NCI-H526 (cell line): ENCODE measurements around the gene PLOD2.

Experiments
- DNase-seq, 2 experiments: peaks; one replicate each; lab custom pipeline; 2025; lab: John Stamatoyannopoulos, UW

PLOD2 gene

DNA sequence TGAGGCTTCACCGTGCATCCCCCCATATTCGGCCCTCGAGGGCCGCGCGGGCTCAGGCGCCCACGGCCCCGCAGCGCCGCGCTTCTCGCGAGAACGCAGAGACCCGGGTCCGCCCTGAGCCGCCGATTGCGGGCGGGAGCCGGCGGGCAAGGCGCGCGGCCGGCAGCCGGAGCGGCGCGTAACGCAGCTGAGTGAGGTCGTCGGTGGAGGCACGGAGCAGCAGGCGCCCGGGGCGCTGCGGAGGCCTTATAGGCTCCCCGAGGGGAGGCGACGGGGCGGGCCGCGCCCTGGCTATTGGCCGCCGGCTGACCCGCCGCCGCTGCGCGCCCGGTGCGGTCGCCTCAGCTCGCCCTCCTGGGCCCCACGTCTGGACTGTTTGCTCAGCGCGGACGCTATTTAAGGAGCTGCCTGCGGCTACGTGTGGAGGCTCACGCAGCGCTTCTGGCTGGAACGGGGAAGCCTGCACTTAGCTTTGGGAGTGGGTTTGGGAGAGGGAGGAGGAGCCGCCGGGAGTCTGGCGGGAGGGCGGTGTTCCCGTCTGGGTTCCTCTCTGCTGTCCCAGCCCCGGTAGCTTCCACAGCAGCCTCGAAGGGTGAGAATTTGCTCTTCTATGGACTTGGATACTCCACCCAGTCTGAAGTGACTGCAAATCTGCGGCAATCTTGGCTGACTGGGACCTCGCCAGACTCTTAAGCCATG lies at the start of gene PLOD2:
Gene PLOD2 (minus strand): TSS at position 221 of the 699 bp plus-strand sequence. CDS start 195 bp downstream, at position 26.
- peak; percentile 73 to 90 for DNase-seq

DNA sequence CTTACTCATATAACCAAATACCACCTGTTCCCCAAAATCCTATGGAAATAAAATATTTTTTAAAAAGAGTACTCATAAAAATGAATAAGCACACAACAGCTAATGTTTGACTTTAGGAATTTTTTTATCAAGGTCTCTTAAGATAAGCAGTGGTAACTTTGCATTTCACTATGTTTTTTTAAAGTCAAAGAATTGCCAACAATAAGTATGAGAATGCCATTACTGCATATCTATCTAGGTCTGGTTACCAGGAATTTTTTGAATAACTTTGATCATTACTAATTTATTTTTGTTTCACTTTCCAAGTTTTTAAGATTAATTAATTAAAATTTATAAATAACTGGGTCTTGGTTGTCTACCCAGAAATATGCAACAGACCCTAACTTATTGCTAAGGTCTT lies 48.4 kb upstream of the PLOD2 start:
- no peak for DNase-seq

DNA sequence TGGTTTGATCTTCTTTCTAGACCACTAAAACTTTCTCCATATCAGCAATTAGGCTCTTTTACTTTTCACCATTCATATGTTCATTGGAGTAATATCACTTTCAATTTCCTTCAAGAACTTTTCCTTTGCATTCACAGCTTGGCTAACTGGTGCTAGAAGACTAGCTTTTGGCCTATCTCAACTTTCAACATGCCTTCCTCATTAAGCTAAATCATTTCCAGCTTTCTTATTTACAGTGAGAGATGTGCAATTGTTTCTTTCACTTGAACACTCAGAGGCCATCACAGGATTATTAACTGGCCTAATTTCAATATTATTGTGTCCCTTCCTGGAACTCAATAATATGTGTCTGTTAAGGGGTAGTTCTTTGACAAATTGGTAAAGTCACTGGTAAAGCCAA lies 42.8 kb upstream of the PLOD2 start:
- no peak for DNase-seq

DNA sequence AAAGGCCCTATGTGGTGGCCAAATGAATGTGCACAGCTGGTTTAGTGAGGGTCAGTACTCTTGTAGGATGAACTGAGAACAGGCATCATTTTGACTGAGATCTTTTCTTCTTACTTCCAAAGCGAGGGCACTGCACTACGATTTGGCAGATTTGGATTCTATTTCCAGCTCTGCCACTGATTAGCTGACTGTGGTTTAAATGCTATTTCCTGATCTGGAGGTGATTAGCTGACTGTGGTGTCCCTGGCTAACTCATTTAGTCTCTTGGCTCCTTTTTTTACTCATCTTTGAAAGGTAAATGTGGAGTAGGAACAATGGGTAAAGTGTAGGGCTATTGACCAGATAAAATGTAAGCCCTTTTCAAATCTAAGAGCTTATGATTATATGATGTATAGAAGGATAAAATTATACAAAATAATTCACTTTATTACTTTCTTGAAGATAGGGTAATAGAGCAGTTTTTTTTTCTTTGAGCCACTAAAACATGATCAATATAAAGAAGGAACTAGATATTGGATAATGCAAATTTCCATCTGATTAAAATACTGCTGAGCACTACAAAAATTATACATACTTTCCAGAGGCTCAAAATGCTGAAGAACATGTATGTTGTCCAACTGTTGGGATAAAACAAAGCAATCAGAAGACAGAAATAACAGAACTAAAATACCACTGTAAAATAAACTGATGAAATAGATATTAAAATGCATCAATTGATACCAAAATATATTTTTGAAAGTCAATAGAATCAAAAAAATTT lies 39.7 kb upstream of the PLOD2 start:
- DNase-seq: no peak

DNA sequence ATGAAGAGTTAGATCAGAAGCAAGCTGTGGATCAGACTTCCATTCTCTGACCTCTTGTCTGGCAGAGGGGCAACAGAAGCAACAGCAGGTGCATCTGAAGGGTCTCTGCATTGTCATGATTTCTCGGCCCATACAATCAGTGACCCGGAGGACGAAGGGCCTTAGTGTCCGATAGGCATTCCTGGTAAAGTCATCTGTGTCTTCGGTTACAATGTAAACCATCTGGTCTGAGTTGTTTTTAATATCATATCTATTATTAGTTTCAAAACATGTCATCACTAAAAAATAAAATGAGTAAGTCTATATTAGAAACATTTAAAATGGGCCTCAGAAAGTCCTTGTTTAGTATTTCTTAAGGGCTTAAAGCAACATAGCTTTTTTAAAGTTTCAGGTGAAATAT lies 38.8 kb upstream of the PLOD2 start:
- DNase-seq: no peak

DNA sequence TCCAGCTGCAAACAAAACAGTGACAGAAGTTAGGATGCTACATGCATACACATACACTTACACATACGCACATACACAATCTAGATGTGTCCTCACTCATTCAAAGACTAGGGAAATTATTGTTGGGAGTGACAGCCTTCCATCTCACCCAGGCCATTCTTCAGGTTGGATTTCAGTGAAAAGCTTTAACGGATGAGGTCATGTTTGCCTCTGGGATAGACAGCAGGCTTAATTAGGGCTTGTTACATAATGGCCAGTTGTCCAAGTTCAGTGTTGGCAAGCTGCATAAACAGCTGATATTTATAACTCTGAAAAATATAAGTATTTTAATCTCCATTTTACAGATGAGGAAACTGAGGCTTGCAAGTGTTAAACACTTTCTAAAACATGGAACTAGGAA lies 35.8 kb upstream of the PLOD2 start:
- no peak for DNase-seq

DNA sequence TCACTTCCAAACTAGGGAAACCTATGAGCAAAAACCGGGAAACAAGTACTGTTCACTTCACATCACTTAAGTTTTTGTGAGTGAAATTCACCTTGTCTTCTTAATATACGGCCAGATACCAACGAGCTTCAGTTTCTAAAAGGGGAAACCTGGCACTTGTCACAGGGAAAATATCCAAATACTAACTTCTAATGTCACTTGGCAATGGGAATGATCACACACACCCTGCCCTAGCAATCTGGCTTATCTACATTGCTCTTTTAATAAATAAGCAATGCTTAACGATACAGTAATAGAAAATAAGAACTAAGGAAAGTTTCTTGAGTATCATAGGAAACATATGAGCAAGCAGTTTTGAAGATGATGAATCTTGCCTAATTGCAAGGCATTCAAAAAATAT lies 34.6 kb upstream of the PLOD2 start:
- no peak for DNase-seq

DNA sequence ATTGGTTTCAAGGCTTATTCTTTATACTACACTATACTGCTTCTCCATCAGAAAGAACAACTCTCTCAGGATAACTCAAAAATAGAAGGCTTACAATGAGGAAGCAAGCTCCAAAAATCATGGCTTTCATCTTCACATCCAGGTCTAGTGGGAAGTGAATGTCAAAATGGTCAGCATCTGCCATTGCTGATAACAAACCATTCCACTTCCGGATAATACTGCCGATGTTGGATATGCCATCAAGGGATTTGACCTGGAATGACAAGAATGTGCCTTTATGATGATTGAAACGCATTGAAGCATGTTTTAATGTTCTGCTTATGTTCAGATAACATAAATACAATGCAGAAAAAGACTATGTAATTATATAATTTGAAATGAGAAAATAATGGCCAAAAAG lies 34.0 kb upstream of the PLOD2 start:
- no peak for DNase-seq

DNA sequence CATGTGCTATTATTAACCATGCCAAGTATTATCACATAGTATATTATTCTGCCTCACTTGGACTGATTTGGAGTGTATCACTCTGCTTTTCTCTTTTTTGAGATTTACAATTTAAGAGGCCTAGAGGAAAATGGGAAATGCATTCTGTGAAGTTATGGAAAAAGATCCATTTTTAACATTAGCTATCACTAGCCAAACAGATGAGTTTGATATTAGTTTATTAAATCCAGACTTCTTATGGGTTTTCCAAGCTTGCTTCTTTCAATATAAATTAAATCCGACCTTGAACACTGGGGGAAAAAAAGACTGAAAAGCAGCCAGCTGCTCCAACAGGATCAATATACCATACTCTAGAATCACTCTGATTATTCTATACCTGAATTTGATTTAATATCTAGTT lies 30.1 kb upstream of the PLOD2 start:
- DNase-seq: no peak

DNA sequence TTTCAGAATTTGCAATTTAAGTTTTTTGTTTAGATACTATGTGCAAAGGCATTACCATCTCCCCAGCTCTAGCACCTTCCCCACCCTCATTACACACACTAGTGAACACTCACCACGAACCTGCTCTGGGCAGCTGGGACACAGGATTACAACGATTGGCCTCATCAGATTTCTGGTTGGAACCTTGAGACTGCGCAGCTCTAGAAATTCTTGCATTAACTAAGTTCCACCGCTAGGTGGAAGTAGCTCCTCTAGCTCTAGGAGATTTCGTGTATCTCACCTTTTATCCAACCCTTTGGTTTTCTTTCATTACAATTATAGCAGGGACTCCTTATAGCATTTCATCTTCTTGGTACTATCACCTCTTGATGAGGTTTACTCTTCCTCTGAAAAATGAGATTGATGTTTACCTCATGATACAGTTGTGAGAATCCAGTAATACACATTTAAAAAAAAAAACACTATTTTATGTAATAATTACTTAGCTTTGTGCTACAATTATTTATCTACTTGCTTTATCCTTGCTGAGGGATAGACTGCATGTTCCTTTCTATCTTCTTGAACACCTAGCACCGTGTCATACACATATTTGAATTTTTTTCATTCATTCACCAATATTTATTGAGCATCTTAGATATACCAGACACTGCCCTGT lies 28.7 kb upstream of the PLOD2 start:
- peak; percentile 62 to 90 for DNase-seq

DNA sequence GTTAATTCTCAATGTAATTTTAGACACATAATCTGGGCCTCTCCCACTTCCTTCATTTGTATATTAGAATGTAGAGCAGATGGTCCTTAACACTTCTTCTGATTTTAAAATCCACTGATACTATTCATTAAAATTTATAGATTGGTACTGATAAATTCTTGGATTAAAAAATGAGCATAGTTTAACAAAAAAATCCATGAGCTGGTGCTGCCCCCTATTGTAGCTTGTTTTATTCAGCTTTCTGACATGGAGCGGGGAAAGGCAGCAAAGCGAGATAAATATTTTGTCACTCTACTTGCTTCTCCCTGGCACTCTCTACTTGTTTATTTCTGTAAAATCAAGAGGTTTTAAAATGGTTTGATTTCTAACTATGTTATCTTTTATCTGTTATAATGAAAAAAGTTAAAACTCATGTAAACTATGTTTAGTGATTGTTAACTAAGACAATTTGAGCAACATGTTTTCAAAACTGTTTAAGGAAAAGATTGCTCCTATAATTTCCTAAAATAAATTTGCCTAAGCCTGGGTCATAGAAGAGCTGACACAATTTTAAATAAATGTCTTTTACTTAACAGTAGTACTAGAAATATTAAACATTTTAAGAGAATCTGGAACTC lies 26.5 kb upstream of the PLOD2 start:
- DNase-seq: peak; percentile 20 to 59

DNA sequence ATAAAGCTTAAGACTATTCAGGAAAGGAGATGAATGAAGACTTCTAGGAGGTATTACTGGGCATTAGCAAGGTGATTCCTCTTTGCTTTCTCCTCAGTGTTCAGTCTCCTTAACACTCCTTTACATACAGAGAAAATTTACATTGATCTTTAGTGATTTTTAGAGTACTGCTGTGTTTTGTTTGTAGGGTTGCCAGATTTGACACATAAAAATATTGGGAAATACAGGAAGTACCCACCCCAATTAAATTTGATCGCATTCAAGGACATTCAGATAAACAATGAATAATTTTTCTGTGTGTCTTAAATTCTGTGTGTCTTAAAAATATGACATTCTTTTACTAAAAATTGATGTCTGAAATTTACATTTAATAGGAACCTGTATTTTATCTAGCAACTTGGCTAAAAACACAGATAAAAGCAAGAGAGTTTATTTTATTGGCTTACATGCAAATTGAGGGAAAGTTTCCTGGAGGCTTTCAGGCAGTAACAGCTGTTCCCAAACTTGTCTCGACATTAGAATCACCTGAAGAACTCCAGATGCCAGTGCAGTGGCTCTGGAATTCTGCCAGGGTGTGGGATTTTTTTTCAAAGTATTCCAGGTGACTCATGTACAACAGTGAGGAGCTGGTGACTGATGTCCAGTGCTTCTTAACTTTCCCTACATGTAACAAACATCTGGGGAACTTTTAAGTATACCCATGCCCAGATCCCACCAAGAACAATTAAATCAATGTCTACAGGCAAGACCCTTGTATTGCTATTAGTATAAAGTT lies 23.4 kb upstream of the PLOD2 start:
- DNase-seq: peak in 1 of 2 experiments; percentile 25

DNA sequence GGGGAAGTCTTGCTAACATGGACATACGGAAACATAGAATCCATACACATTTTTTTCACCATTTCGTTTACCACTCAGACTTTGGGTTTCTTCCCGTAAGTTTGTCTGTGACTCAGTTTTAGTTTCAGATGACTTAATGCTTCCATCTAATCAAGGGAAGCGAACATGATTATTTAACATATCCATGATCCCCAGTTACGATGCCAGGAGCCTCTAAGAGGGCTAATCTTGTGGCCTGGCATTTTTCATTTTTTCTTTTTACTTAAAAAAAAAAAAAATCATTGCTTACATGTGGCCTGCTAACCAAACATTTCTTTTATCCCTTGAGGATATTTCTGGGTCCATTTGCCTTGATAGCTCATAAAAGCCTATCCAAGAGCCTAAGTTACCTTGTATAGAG lies 20.2 kb upstream of the PLOD2 start:
- no peak for DNase-seq

DNA sequence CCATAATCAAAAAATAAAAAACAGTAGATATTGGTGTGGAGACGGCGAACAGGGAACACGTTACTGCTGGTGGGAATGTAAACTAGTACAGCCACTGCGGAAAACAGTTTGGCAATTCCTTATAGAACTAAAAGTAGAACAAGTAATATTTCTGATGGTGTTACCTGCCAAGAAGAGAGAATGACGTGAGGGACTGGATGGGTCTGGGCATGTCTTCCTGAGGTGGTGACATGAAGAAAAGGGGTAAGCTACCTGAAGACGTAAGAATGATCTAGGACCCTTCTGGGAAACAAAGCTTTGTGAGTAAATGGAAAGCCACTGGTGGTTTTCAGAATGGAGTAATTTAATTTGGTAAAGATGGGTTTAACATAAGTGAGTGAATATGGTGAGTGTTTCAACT lies 19.4 kb upstream of the PLOD2 start:
- DNase-seq: no peak

DNA sequence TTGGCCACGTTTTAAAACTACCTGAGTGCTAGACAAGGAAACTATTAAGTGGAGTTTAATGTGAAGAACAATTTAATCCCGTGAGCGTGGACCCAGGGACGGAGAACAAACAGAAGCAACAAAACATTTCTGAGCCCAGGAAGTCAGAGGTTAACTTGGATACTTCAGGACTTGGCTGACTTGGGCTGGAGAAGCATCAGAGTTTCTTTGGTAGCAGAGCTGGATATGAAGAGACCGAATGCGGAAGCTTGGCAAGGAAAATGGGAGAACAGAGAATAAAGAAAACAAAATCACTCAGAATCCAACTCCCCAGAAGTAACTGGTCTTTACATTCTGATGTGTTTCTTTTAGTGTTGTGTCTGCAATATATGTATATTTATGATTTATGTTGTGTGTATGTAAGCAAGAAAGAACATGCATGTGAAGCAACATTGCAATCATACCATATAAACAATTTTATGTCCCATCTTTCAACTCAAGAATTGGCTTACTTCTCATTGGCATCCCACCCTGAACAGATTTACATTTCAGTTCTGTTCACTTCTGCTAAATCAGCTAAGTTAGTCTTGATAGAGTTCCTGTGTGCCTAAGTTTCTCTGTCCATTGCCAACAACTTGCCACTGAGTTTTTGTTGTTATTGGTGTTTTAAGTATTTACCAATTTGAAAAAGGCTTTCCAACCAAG lies 17.2 kb upstream of the PLOD2 start:
- DNase-seq: no peak

DNA sequence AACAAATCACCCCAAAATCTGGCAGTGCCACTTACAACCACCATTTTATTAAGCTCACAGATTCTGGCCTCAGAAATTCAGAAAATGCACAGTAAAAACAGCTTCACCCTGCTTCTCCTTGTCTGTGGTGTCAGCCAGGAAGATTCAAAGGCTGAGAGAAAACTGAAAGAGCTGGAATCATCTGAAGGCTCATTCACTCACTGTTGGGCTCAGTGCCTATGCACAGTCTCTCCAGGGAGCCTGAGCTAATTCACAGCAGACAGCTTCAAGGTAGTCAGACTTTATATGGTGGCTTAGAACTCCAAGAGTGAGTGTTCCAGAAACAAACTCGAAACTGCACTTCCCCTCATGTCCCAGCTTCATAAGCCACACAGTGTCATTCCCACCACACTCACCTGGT lies 16.5 kb upstream of the PLOD2 start:
- no peak for DNase-seq

DNA sequence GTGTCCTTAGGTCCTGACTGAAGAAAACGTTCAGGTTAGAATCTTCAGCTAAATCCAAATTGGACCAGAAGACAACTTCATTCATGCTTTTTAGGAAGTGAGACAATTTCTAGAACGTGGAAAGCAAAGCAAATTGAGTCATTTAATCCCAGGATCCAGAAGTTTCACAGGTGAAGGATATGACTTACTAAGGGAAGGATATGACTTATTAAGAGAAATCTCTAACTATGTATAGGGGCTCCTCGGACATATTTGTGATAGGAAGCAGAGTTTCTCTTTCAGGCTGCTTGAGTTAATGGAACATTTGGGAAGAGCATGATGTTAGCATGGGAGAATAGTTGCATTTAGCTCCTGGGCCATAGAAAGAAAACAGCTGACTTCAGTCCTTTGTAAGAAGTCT lies 16.1 kb upstream of the PLOD2 start:
- DNase-seq: no peak

DNA sequence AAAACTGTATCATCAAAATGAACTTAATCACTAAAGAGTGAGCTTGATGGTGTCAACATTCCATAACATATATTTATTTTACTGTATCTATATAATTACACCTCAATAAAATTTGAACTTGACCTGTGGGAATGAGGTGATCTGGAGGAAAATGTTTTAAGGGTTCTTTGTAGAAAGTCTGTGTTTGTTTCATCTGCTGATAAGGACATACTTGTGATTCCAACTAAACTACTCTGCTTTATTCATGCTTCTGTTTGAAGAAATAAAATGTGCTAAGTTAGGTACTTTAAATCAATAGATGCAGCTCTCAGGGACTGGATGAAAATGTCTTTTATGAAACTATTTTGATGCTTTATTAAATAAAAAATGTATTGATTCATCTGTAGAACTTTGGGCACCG lies 11.6 kb upstream of the PLOD2 start:
- no peak for DNase-seq

DNA sequence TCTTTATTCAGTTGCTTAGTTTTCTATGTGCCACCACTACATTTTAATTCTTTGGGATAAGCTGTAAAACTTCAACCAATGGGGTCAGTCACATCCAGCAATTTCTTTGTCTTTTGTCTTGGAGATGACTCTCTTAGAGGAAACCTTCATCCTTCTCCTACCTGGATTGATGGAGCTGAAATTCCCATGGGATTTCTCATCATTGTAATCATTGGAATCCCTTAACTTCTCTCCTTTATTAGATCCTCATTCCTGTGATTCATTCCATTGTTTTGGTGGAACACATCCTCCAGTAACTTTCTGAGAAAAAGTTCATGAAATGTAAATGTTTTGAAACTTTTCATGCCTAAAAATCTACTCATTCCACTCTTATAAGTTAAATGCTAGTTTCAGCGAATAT lies 9.6 kb upstream of the PLOD2 start:
- DNase-seq: no peak

DNA sequence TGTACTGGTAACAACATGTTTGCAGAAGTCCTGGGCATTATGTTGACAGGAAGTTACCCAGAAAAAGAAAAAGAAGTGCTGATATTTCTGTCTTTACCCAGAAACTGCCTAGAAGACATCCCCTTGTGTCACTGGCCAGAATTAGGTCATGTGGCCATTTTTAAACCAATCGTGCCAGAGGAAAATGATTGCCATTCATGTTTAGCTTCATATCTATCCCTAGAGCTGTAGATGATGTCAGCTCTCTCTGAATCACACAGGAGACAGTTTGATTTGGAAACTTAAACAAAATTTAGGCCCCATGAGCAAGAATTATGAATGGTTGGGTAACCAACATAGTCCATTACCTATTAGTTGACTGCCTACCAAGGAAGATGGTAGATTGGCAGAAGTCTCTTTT lies 8.9 kb upstream of the PLOD2 start:
- DNase-seq: no peak

DNA sequence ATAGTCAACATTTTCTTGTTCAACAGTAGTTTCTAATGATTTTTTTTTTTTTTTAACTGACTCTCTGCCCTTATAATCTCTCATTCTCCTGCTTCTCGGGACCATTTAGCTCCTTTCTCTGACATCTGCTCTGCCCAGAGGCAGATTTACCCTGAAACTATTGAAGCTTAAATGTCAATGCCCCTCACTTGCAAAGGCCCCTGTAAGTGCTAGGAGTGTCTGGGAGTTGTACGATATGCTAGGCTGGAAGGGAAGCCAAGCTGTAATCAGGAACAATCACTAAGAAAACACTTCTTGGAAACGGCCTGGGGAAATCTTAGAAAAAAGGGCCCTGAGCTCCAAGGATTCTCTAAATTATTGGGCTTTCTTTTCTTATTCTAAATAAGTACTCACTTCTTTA lies 5.8 kb upstream of the PLOD2 start:
- no peak for DNase-seq
